ENCODE results near the gene SHC4.

DNA sequence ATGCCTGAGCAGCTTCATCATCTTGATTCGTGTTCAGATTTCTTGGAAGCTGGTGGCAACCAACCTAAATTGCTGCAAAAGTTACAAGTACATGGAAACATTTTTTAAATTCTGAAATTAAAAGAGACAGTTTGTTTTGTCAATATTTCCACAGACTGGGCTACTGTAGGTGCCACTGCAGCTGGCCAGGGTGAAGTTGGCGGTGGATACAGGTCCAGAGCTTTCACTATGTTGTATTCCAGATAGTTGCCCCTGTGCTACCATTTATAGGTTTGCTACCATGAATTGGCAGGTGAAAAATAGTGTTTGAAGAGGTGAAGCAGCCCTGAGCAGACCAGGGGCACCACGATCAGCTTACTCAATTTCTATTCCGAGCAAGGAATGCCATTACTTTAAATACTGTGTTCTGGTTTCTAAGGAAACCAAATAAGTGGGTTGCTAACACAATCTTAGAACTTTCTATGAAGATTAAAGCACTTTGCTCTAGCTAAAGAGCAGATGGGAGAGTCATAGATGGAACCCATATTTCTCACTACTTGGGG is 21.2 kb upstream of the SHC4 start:
- TF ChIP-seq POLR2AphosphoS5 (IDR thresholded peaks at IDR 0.05) = no peak
- TF ChIP-seq, protein P1, sequence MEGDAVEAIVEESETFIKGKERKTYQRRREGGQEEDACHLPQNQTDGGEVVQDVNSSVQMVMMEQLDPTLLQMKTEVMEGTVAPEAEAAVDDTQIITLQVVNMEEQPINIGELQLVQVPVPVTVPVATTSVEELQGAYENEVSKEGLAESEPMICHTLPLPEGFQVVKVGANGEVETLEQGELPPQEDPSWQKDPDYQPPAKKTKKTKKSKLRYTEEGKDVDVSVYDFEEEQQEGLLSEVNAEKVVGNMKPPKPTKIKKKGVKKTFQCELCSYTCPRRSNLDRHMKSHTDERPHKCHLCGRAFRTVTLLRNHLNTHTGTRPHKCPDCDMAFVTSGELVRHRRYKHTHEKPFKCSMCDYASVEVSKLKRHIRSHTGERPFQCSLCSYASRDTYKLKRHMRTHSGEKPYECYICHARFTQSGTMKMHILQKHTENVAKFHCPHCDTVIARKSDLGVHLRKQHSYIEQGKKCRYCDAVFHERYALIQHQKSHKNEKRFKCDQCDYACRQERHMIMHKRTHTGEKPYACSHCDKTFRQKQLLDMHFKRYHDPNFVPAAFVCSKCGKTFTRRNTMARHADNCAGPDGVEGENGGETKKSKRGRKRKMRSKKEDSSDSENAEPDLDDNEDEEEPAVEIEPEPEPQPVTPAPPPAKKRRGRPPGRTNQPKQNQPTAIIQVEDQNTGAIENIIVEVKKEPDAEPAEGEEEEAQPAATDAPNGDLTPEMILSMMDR (IDR thresholded peaks at IDR 0.05) = no peak
